Vagina (tissue), 2 donors: ENCODE data around the gene WSB1. TPM values are rescaled to one million over a fixed set of nuclear protein-coding genes. Genes with fewer than 3 reads are reported as not detected.

Experiments
- DNase-seq, 2 donors: peaks; one replicate each; pipeline ENCODE4 v3.0.0-alpha.2; 2017; ENCODE audit errors: extremely low spot score in 2 of 2
- H3K27ac ChIP-seq: fragments of 200-600 bp; sonication (generic); one replicate; pipeline ENCODE4 v1.5.1; 2019
- H3K27me3 ChIP-seq: fragments of 200-600 bp; sonication (generic); one replicate; pipeline ENCODE4 v1.5.1; 2019
- H3K36me3 ChIP-seq, 2 donors: fragments of 200-600 bp; sonication (generic); one replicate each; pipeline ENCODE4 v1.5.1; 2017 to 2019
- H3K4me1 ChIP-seq: fragments of 200-600 bp; sonication (generic); one replicate; pipeline ENCODE4 v1.5.1; 2019
- H3K4me3 ChIP-seq, 2 donors: fragments of 200-600 bp; sonication (generic); 1 replicate in 1 of 2; 2 replicates in 1 of 2; pipeline ENCODE4 v1.5.1; 2016 to 2019
- H3K9me3 ChIP-seq: fragments of 200-600 bp; sonication (generic); one replicate; pipeline ENCODE4 v1.5.1; 2019
- CTCF ChIP-seq, 3 experiments: fragments of 450-650 bp in 2 of 3; fragments of 200-600 bp in 1 of 3; sonication (generic) in 1 of 3; IDR thresholded peaks; one replicate each; pipeline ENCODE4 v1.5.1; 2017 to 2019; ENCODE audit warnings: antibody characterized with exemption in 3 of 3, mild to moderate bottlenecking in 2 of 3, moderate library complexity in 2 of 3
- POLR2A ChIP-seq, 2 donors: fragments of 450-650 bp; IDR thresholded peaks; one replicate each; pipeline ENCODE4 v1.6.1; 2017; ENCODE audit warnings: antibody characterized with exemption in 2 of 2, mild to moderate bottlenecking in 2 of 2, moderate library complexity in 2 of 2
- POLR2AphosphoS5 ChIP-seq, 2 donors: sonication (generic); formaldehyde crosslinking; IDR thresholded peaks; one replicate each; pipeline ENCODE4 v1.9.0; 2017; ENCODE audit warnings: antibody characterized with exemption in 2 of 2, mild to moderate bottlenecking in 2 of 2, low read depth in 1 of 2; ENCODE audit not compliant: insufficient read depth in 1 of 2
- intact Hi-C: fragments of 100-400 bp; cut with DNase I; formaldehyde crosslinking; loops from one replicate; pipeline ENCODE4 v1.15.1; 2023
- total RNA-seq: library from RNA; depleted of rRNA; stranded (reverse); fragments of >200 nt; gene quantifications from one replicate; pipeline ENCODE4 v1.2.3, GENCODE V29; 2016

Gene WSB1
- total RNA-seq, 1 donor from 2014 or later: 158 TPM

- H3K4me3 ChIP-seq: no peak overlapping the region
- intact Hi-C loops: no loop called here
- H3K27ac ChIP-seq: no peak overlapping the region
- DNase-seq: no peak
- TF ChIP-seq CTCF (IDR thresholded peaks at IDR 0.05) (no peak), POLR2AphosphoS5 (IDR thresholded peaks at IDR 0.05; ENCODE audit: insufficient read depth in 1 of 2, low read depth in 1 of 2) (no peak), POLR2A (IDR thresholded peaks at IDR 0.05) (no peak)
- no peaks in the 10 kb centered on the region for H3K27me3 ChIP-seq
- H3K9me3 ChIP-seq: no peaks in the 10 kb centered on the region
- no peaks in the 10 kb centered on the region for H3K4me1 ChIP-seq
- no peaks in the 10 kb centered on the region for H3K36me3 ChIP-seq
These were observed 13.4 kb upstream of the WSB1 start for GRCh38 chr17:27280527-27280926.

GRCh38 chr17:27281438-27281837, 12.5 kb upstream of the WSB1 start:
- Histone ChIP-seq H3K4me1 (no peaks in the 10 kb centered on the region), H3K9me3 (no peaks in the 10 kb centered on the region), H3K4me3 (no peak overlapping the region), H3K27ac (no peak overlapping the region), H3K27me3 (no peaks in the 10 kb centered on the region), H3K36me3 (no peaks in the 10 kb centered on the region)
- no peak for DNase-seq
- TF ChIP-seq POLR2A (IDR thresholded peaks at IDR 0.05): no peak
- intact Hi-C loops: no loop called here

GRCh38 chr17:27282054-27282551, 11.8 kb upstream of the WSB1 start:
- intact Hi-C loops: no loop called here
- H3K4me3 ChIP-seq: no peak overlapping the region
- no peak for TF ChIP-seq POLR2A (IDR thresholded peaks at IDR 0.05)
- no peak for TF ChIP-seq CTCF (IDR thresholded peaks at IDR 0.05)
- no peak for TF ChIP-seq POLR2AphosphoS5 (IDR thresholded peaks at IDR 0.05; ENCODE audit: insufficient read depth in 1 of 2, low read depth in 1 of 2)

GRCh38 chr17:27283060-27283459, 10.9 kb upstream of the WSB1 start:
- no peak for DNase-seq
- no peak overlapping the region for H3K27ac ChIP-seq
- no peak for TF ChIP-seq POLR2A (IDR thresholded peaks at IDR 0.05)
- no peak for TF ChIP-seq CTCF (IDR thresholded peaks at IDR 0.05)
- TF ChIP-seq POLR2AphosphoS5 (IDR thresholded peaks at IDR 0.05; ENCODE audit: insufficient read depth in 1 of 2, low read depth in 1 of 2): no peak

More at GRCh38 chr17:27282054-27282551, 11.8 kb upstream of the WSB1 start:
- no peaks in the 10 kb centered on the region for H3K4me1 ChIP-seq
- no peaks in the 10 kb centered on the region for H3K36me3 ChIP-seq
- H3K27me3 ChIP-seq: no peaks in the 10 kb centered on the region
- no peaks in the 10 kb centered on the region for H3K9me3 ChIP-seq
- no peak overlapping the region for H3K27ac ChIP-seq
- no peak for DNase-seq

GRCh38 chr17:27283751-27284150, 10.2 kb upstream of the WSB1 start:
- Histone ChIP-seq H3K4me3 (no peak overlapping the region), H3K27ac (no peak overlapping the region), H3K4me1 (no peaks in the 10 kb centered on the region), H3K9me3 (no peaks in the 10 kb centered on the region), H3K27me3 (no peaks in the 10 kb centered on the region), H3K36me3 (no peaks in the 10 kb centered on the region)
- TF ChIP-seq POLR2AphosphoS5 (IDR thresholded peaks at IDR 0.05; ENCODE audit: insufficient read depth in 1 of 2, low read depth in 1 of 2) (no peak), POLR2A (IDR thresholded peaks at IDR 0.05) (no peak), CTCF (IDR thresholded peaks at IDR 0.05) (no peak)
- DNase-seq: no peak
- intact Hi-C loops: no loop called here

More at GRCh38 chr17:27283060-27283459, 10.9 kb upstream of the WSB1 start:
- H3K27me3 ChIP-seq: no peaks in the 10 kb centered on the region
- intact Hi-C loops: no loop called here
- H3K36me3 ChIP-seq: no peaks in the 10 kb centered on the region
- H3K4me3 ChIP-seq: no peak overlapping the region
- H3K9me3 ChIP-seq: no peaks in the 10 kb centered on the region
- H3K4me1 ChIP-seq: no peaks in the 10 kb centered on the region
